HepG2 (cell line): ENCODE data around the gene PADI2. TPM values are rescaled to one million over a fixed set of nuclear protein-coding genes. Genes with fewer than 3 reads are reported as not detected.

Source experiments
- ATAC-seq: fragments of 200-7000 bp; cut with Tn5 transposase; 3 replicates; pipeline ENCODE4 v1.9.1; 2020; ENCODE audit warnings: mild to moderate bottlenecking, moderate library complexity
- BruUV-seq: library from RNA; stranded (reverse); fragments of 400-500 nt; replicated peaks from 2 replicates; lab custom pipeline; 2021; lab: Mats Ljungman, UMichigan
- CTCF ChIA-PET: fragments of 300-600 bp; formaldehyde crosslinking; extraction: SDS; loops from one replicate; lab custom pipeline; 2021; ENCODE audit warnings: low total read pairs, inconsistent platforms, low intra/inter-chr PET ratio; lab: Yijun Ruan, JAX
- POLR2A ChIA-PET: fragments of 350-600 bp; sonication (Branson Sonifier 250); formaldehyde crosslinking; loops from one replicate; lab custom pipeline; 2020; ENCODE audit warnings: antibody characterized with exemption, inconsistent platforms; lab: Yijun Ruan, JAX
- DNase-seq: peaks from one replicate; pipeline ENCODE4 v3.0.0-alpha.2; 2015; ENCODE audit warnings: low spot score
- FAIRE-seq: peaks from 3 replicates; lab custom pipeline; 2011; peaks lifted over from hg19 to GRCh38; lab: Jason Lieb, UNC
- H2AFZ ChIP-seq: one replicate; pipeline ENCODE4 v1.6.1; 2011; ENCODE audit warnings: low read length, inconsistent platforms
- H3K27ac ChIP-seq: fragments of 300-600 bp; 3 replicates; pipeline ENCODE4 v1.8.0; 2011; ENCODE audit warnings: mixed run types, mild to moderate bottlenecking, mixed read lengths, low read length, inconsistent platforms; ENCODE audit not compliant: insufficient read depth; ENCODE audit errors: extremely low read length
- H3K27me3 ChIP-seq, 2 experiments: fragments of 200-600 bp in 1 of 2; 2 replicates in 1 of 2; 3 replicates in 1 of 2; pipeline versions ENCODE4 v1.6.0 to v1.8.0; 2011; ENCODE audit warnings: low read length in 2 of 2, mild to moderate bottlenecking in 2 of 2, moderate library complexity in 2 of 2, inconsistent platforms in 1 of 2; ENCODE audit not compliant: insufficient read depth in 2 of 2, control insufficient read depth in 1 of 2
- H3K36me3 ChIP-seq, 2 experiments: fragments of 200-600 bp in 1 of 2; replicated peaks in 1 of 2; 2 replicates in 1 of 2; 3 replicates in 1 of 2; pipeline versions ENCODE4 v1.5.1 to v1.8.0; 2011; ENCODE audit warnings: low read length in 2 of 2, inconsistent platforms in 1 of 2; ENCODE audit not compliant: insufficient read depth in 2 of 2, control insufficient read depth in 1 of 2
- H3K4me1 ChIP-seq: 2 replicates; pipeline ENCODE4 v1.5.1; 2012; ENCODE audit warnings: low read length, inconsistent platforms; ENCODE audit not compliant: insufficient read depth
- H3K4me2 ChIP-seq: 2 replicates; pipeline ENCODE4 v1.6.0; 2011; ENCODE audit warnings: low read depth, low read length, inconsistent platforms
- H3K4me3 ChIP-seq, 3 experiments: fragments of 200-600 bp in 1 of 3; sonication (generic), shearing (Covaris generic) in 1 of 3; replicated peaks in 1 of 3; 2 replicates each; pipeline ENCODE4 v1.5.1; 2011 to 2016; ENCODE audit warnings: low read length in 3 of 3, inconsistent platforms in 2 of 3, low read depth in 2 of 3, mild to moderate bottlenecking in 2 of 3, control low read depth in 1 of 3, mixed read lengths in 1 of 3; ENCODE audit not compliant: insufficient read depth in 1 of 3
- H3K79me2 ChIP-seq: one replicate; pipeline ENCODE4 v1.6.1; 2011; ENCODE audit warnings: low read length, inconsistent platforms; ENCODE audit not compliant: insufficient read depth
- H3K9ac ChIP-seq: 2 replicates; pipeline ENCODE4 v1.6.0; 2011; ENCODE audit warnings: mild to moderate bottlenecking, low read depth, low read length, inconsistent platforms; ENCODE audit not compliant: insufficient read depth
- H3K9me3 ChIP-seq: 2 replicates; pipeline ENCODE4 v1.5.1; 2012; ENCODE audit warnings: mild to moderate bottlenecking, low read length
- H4K20me1 ChIP-seq: 2 replicates; pipeline ENCODE4 v1.6.0; 2011; ENCODE audit warnings: inconsistent platforms, mild to moderate bottlenecking, low read length, moderate library complexity; ENCODE audit not compliant: insufficient read depth
- EEA1 ChIP-seq: sonication (generic); formaldehyde crosslinking; IDR thresholded peaks from 2 replicates; pipeline ENCODE4 v1.5.1; 2020; ENCODE audit warnings: mild to moderate bottlenecking, missing genetic modification reagents, borderline replicate concordance
- FIP1L1 ChIP-seq: fragments of 200-400 bp; formaldehyde crosslinking; IDR thresholded peaks from 2 replicates; pipeline ENCODE4 v1.6.1; 2018; ENCODE audit warnings: low read depth, mild to moderate bottlenecking, low read length, moderate library complexity, borderline replicate concordance; ENCODE audit not compliant: insufficient read depth
- HMGXB4 ChIP-seq, 2 experiments: sonication (generic) in 1 of 2; formaldehyde crosslinking in 1 of 2; IDR thresholded peaks; 2 replicates each; pipeline versions ENCODE4 v1.4.0 to v1.6.1; 2018 to 2020; ENCODE audit warnings: missing genetic modification reagents in 2 of 2, borderline replicate concordance in 1 of 2, low read depth in 1 of 2, mild to moderate bottlenecking in 1 of 2, missing biosample characterization in 1 of 2
- MAFG ChIP-seq: sonication (generic); formaldehyde crosslinking; IDR thresholded peaks from 2 replicates; pipeline ENCODE4 v1.5.1; 2020; ENCODE audit warnings: mild to moderate bottlenecking, missing genetic modification reagents
- MXD3 ChIP-seq: IDR thresholded peaks from 2 replicates; pipeline ENCODE4 v1.6.1; 2016; ENCODE audit warnings: mild to moderate bottlenecking, missing biosample characterization, missing genetic modification reagents
- MXD4 ChIP-seq: IDR thresholded peaks from 2 replicates; pipeline ENCODE4 v1.6.1; 2016; ENCODE audit warnings: mild to moderate bottlenecking, missing biosample characterization, missing genetic modification reagents
- PHF5A ChIP-seq: IDR thresholded peaks from one replicate; pipeline ENCODE4 v1.6.1; 2018; ENCODE audit warnings: low read depth, missing genetic modification reagents; ENCODE audit not compliant: unreplicated experiment
- ZNF235 ChIP-seq: sonication (generic); formaldehyde crosslinking; IDR thresholded peaks from 2 replicates; pipeline ENCODE4 v1.8.1; 2023; ENCODE audit warnings: mild to moderate bottlenecking, missing genetic modification reagents, borderline replicate concordance
- ZNF576 ChIP-seq: sonication (generic); formaldehyde crosslinking; IDR thresholded peaks from 2 replicates; pipeline ENCODE4 v1.4.0; 2020; ENCODE audit warnings: mild to moderate bottlenecking, missing genetic modification reagents
- ZNF660 ChIP-seq: sonication (generic); formaldehyde crosslinking; IDR thresholded peaks from 2 replicates; pipeline ENCODE4 v1.5.1; 2020; ENCODE audit warnings: mild to moderate bottlenecking, low read depth, missing genetic modification reagents, borderline replicate concordance
- ZNF674 ChIP-seq: sonication (generic); formaldehyde crosslinking; IDR thresholded peaks from 2 replicates; pipeline ENCODE4 v1.5.0; 2020; ENCODE audit warnings: low read depth, mild to moderate bottlenecking, missing genetic modification reagents
- ZNF678 ChIP-seq: sonication (generic); formaldehyde crosslinking; IDR thresholded peaks from 2 replicates; pipeline ENCODE4 v1.4.0; 2020; ENCODE audit warnings: mild to moderate bottlenecking, missing genetic modification reagents
- ZNF724P ChIP-seq: sonication (generic); formaldehyde crosslinking; IDR thresholded peaks from 2 replicates; pipeline ENCODE4 v1.8.0; 2022; ENCODE audit warnings: missing genetic modification reagents, borderline replicate concordance
- ZNF766 ChIP-seq: sonication (generic); formaldehyde crosslinking; IDR thresholded peaks from 2 replicates; pipeline ENCODE4 v1.5.0; 2020; ENCODE audit warnings: missing genetic modification reagents, borderline replicate concordance
- WGBS: methylation state at CpG from one replicate; pipeline ENCODE4 v1.1.6; 2017; ENCODE audit warnings: low lambda C conversion rate; 5-methylcytosine and 5-hydroxymethylcytosine counted together
- in situ Hi-C: cut with HindIII; loops from 2 replicates; pipeline ENCODE4 v1.10.0; 2017; ENCODE audit warnings: low pct_unique_long_range_greater_than_20kb; ENCODE audit not compliant: extremely low pct_ligation_motif_present
- intact Hi-C: fragments of 100-400 bp; cut with micrococcal nuclease; formaldehyde crosslinking; loops from one replicate; pipeline ENCODE4 v1.10.0; 2022; ENCODE audit not compliant: unreplicated experiment
- polyA plus RNA-seq, 8 experiments: library from polyadenylated mRNA; depleted of rRNA in 3 of 8; stranded (reverse) in 7 of 8; unstranded in 1 of 8; fragments of >200 nt; fragmentation: Illumina TruSeq in 4 of 8; extraction: Trizol in 4 of 8; gene quantifications; 2 replicates each; pipeline versions ENCODE4 v1.2.1 to v1.2.3, GENCODE V29; 2011 to 2016; ENCODE audit warnings: low read depth in 4 of 8, missing spikeins in 1 of 8, mixed read lengths in 1 of 8; ENCODE audit not compliant: insufficient read depth in 1 of 8
- total RNA-seq, 5 experiments: library from RNA; depleted of rRNA; stranded (reverse); fragments of >200 nt; fragmentation: Illumina TruSeq; extraction: Trizol; gene quantifications; 2 replicates each; pipeline ENCODE4 v1.2.3, GENCODE V29; 2016; ENCODE audit warnings: low read depth in 1 of 5
- TF ChIP-seq, protein P1 (sequence below): sonication (generic); formaldehyde crosslinking; IDR thresholded peaks from 2 replicates; pipeline ENCODE4 v1.5.1; 2020; ENCODE audit warnings: missing genetic modification reagents, mild to moderate bottlenecking, borderline replicate concordance

The PADI2 gene
- total and polyA plus RNA-seq, 2 of the 13 experiments (the other 11 are each of a cell fraction or from before 2014, with no cell fraction given) = not detected

DNA sequence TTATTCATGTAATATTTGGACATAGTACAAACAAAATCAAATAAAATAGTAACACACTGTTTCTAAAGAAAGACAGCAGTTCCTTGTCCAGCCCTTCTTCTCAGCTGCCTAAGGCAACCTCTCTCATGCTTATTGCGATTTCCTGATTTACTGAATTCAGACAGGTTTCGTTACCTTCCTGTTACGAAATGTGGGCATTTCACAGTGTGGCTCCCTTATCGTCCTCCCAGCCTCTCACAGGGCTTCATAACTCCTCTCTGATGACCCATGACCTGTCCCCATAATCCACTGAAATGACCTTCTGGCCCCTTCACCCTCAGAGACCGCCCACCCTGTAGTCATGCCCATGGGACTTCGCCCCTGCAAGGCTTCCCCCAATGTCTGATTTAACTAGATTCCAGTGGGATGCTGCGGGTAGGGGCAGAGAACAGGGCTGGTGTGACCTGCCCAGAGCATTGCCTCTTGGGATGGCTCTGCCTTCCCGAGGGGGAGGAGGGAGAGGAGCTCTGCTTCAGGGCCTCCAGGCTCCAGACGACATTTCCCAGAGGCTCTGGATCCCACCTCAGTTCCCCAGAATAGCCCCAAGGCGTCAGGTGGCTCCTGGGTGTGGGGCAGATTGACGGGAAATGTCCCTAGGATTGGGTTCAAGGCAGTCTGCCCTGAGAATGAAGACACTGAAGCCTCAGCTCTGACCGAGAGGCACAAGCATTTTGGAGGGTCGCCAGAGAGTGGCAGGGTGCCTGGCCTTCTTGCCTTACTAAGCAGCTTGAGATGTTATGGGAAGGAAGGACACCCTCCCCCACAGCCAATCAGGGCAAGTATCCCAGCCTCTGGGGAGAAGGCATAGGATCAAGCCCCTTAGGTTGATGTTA lies 20.6 kb downstream of the PADI2 start (continued):
- TF ChIP-seq, protein P1, sequence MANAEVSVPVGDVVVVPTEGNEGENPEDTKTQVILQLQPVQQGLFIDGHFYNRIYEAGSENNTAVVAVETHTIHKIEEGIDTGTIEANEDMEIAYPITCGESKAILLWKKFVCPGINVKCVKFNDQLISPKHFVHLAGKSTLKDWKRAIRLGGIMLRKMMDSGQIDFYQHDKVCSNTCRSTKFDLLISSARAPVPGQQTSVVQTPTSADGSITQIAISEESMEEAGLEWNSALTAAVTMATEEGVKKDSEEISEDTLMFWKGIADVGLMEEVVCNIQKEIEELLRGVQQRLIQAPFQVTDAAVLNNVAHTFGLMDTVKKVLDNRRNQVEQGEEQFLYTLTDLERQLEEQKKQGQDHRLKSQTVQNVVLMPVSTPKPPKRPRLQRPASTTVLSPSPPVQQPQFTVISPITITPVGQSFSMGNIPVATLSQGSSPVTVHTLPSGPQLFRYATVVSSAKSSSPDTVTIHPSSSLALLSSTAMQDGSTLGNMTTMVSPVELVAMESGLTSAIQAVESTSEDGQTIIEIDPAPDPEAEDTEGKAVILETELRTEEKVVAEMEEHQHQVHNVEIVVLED (CRISPR knock-in tag) = no peak
- TF ChIP-seq FIP1L1 (no peak), ZNF766 (CRISPR knock-in tag) (no peak), ZNF235 (CRISPR knock-in tag) (no peak), ZNF674 (CRISPR knock-in tag) (no peak)

DNA sequence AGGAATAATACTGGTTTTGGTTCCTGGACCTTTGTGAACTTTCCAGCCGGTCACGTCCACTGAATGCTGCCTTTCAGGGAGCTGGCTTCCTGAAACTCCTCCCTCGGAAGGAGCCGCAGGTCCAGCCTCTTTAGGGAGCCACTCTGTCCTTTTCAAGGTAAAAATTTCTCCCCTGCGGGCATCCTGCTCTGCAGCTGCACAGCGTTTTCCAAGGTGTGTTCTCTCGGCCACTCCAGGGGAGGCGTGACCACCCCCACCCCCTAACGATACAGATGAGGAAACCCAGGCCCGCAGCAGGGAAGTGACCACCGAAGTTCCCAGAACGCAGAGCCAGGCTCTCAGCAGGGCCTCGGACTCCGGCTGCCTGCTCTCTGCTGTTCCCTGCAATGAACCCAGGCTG lies 21.5 kb downstream of the PADI2 start:
- Histone ChIP-seq H3K9me3 (no peaks in the 10 kb centered on the region), H2AFZ (no peak overlapping the region), H3K27ac (no peak overlapping the region), H3K4me3 (peak overlapping the region in 1 of 3 experiments; percentile 24; a peak in 1 of 6 replicates), H3K4me1 (peaks cover 20% of the 10 kb centered on the region), H3K4me2 (peak overlapping the region; percentile 56), H3K36me3 (no peaks in the 10 kb centered on the region), H3K27me3 (peaks cover 2 to 26% of the 10 kb centered on the region in 2 experiments; a peak in 3 of 5 replicates), H3K79me2 (no peaks in the 10 kb centered on the region), H4K20me1 (no peaks in the 10 kb centered on the region), H3K9ac (no peak overlapping the region)
- CTCF ChIA-PET = no interaction called here
- 0% methylated on average over 4 of the region's 14 CpGs for WGBS
- POLR2A ChIA-PET = no interaction called here
- no peak for FAIRE-seq
- BruUV-seq = no TSS peak
- no peak for DNase-seq
- in situ Hi-C loops (no loop called here), intact Hi-C loops (no loop called here)
- peak; percentile 26 for ATAC-seq
- TF ChIP-seq ZNF576 (CRISPR knock-in tag) (no peak), HMGXB4 (CRISPR knock-in tag; IDR thresholded peaks at IDR 0.05; ENCODE audit: borderline replicate concordance in 1 of 2, low read depth in 1 of 2) (no peak), MXD3 (CRISPR knock-in tag) (no peak), ZNF660 (CRISPR knock-in tag) (no peak), ZNF724P (CRISPR knock-in tag) (no peak), MAFG (no peak), ZNF678 (CRISPR knock-in tag) (no peak), PHF5A (CRISPR knock-in tag) (no peak), MXD4 (CRISPR knock-in tag) (no peak), EEA1 (no peak)
- TF ChIP-seq, all 625 proteins: peak for 0
